HG03159 (cell line): ENCODE results near the gene CRHBP.
"Not testable (repeated sequence)": the region's sequence is repeated elsewhere in the genome, so short reads cannot be mapped to it uniquely, and the experiment has no call there.

Source experiments
- ATAC-seq: cut with Tn5 transposase; IDR thresholded peaks from one replicate; pipeline ENCODE4 v1.9.1; 2021; ENCODE audit warnings: mild to moderate bottlenecking, moderate library complexity; ENCODE audit not compliant: unreplicated experiment

CRHBP gene

DNA sequence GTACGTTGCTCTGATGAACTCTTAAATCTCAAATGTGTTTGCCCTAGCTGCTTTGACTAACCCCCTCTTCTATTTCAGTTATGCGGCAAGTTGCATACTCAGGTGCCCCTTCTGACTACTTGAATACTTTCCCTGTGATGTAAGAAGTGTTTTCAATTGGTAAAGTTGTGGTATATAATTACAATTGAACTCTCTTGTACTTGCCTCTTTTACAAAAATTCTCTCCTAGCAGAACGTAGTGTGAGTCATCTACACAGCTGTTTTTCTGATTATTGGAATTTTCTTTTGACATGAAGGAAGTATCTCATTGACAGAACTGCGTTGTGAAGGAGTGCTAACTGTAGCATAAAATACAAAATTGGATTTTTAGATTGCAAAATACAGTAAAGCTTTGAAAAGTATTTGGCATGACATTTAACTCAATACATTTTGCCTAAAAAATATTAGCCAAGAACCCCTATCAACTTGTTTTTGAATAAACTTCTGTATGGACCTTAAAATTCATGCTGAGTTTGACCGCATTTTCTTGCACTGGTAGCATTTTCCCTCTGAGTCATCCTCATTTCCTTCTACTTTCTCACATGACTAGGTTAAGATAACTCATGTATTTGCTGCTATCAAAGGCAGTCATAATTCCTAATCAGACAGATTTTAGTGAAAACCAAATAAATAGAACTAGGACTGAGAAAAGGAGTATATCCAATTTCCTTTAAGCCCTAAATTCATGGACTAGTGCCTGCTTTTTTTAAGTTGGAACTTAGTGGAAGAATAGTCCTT is 6.3 kb downstream of the CRHBP start:
- no peak for ATAC-seq

DNA sequence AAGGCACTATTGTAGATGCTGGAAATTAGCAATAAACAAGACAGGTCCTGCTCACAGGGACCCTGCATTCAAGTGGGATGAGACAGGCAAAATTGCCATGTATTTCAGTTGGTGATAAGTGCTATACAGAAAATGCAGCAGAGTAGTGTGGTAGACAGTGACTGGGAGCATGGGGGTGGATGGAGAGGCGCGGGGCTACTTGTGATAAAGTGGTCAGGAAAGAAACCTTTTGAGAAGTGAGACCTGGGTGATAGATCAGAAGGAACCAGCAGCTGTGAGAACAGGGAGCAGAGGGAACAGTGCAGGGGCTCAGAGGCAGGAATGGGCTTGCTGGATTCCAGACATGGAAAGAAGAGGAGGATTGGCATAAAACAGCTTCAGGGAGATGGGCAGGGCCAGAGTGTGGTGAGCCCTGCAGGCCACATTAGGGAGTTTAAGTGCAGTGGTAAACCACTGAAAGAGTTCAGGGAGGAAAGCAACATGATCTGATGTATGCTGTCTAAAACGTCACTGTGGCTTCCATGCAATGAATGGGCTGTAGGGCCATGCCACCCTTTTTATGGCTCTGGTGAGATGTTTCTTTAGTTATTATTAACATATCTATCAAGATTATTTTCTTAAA is 7.3 kb downstream of the CRHBP start:
- peak; percentile 66 for ATAC-seq

DNA sequence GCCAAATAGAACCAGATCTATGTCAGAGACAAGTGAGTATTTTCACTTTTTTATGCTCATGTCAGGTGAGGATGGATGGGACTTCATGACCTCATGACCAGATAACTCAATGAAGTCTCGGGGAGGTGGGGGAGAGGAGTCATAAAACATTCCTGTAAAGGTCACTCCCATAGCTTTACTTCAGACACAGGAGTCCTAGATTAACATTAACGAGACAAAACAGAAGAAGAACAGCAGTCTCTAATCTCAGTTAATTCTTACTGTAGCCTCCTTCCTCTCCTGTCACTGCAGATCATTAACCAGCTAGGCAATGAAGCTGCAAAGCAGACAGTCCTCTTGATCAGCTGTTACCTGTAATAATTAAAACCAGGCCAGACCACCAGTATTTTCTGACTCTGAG is 11.2 kb downstream of the CRHBP start:
- no peak for ATAC-seq

DNA sequence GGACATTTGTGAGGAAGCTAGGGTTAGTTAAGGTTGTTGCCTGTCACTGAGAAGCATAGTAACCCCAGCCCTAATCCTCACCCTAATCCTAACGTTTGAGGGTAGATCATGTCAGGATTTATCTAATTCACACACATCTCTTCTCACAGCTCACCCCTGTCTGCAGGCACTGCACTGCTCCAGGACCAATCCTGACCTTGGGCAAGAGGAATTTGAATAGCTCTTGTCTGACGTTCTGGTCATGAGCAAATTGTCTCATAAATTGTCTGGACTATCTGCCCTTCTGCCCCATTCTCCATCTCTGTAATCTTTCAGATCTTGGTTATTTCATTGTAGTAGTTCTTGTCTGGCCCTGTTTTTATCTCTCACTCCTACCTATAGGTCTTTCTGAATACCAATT is 18.7 kb downstream of the CRHBP start:
- ATAC-seq, result no peak

DNA sequence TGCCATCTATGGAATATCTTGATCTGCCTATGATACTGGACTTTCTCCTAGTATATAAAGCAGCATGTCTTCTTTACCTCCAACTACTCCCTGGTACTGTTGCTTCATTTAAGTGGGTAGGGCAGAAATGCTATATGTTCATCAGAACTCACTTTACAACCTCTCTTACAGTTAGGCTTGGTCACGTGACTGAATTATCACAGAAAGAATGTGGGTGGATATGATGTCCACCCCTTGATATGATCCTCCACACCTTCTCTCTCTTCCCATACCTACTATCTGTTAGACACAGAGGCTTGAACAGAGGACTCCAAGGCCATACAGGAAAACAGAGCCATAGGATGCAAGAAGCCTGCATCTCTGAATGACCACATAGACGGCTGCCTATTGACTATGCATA is 19.8 kb downstream of the CRHBP start:
- ATAC-seq, result no peak

DNA sequence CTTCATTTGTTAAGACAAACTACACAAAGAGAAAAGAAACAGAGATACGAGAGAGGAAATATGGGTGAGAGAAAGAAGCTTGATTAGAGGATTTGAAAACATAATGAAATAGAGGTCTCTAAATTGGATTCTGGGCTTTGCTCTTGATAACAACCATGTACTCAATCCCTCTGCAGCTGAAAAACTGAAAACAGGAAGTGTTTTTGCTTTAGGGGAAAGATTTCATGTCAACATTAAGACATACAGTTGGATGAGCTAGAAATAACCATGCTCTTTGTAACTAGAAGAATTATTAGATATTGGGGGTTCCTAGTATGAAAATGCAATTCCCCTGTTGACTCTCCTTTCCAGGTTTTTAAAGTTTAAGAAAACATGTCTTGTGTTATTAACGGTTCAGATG is 21.9 kb downstream of the CRHBP start:
- ATAC-seq, result no peak

DNA sequence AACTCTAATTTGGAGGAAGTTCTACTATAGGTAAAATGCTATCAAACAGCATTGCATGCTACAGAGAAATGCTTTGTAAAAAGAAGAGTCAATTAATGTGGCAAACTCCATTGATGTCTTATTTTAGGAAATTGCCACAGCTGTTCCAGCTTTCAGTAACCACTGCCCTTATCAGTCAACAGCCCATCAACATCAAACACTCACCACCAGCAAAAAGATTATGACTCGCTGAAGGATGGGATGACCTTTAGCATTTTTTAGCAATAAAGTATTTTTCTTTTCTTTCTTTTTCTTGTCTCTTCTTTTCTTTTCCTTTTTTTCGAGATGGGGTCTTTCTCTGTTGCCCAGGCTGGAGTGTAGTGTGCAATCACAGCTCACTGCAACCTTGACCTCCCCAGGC is 26.0 kb downstream of the CRHBP start:
- ATAC-seq, result no peak

DNA sequence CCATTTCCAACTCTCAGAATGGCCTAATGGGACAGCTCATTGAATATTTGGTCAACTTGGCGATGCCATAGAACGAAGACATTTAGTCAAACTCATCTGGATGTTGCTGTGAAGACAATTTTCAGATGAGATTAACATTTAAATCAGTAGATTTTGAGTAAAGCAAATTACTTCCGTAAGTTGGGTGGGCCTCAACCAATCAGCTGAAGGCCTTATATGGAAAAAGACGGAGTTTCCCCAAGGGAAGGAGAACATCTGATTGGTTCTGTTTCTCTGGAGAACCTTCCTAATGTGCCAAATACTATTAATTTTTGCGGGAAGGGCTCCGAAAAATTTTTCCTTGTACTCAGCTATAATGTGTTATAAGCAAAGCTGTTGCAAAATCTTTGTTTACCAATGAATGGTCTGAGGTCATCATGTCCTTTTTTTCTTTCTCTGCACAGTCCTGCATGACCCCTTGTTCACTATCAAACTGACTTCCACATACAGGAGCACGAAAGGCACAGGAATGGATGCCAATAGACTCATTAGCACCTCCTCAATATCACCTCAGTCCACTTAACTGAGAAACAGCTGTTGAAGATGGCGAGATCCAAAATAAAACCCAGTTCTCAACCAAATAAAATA is 27.8 kb downstream of the CRHBP start:
- ATAC-seq, result no peak

DNA sequence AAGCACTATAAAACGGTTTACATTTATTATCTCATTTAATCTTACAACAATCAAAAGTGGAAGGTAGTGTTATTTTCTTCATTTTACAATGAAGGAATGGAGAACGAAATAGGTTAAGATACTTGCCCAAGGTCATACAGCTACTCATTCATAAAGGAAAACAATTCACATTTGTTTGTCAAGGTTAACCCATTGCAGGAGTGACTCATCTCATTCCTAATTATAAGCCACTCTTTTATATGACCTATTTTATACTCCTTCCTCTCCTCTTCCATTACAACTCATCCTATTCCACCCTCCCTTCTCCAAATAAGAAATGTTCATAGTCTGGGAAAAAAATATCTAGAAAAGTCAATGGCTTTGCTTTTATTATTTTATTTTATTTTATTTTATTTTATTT is 29.6 kb downstream of the CRHBP start:
- no peak for ATAC-seq

DNA sequence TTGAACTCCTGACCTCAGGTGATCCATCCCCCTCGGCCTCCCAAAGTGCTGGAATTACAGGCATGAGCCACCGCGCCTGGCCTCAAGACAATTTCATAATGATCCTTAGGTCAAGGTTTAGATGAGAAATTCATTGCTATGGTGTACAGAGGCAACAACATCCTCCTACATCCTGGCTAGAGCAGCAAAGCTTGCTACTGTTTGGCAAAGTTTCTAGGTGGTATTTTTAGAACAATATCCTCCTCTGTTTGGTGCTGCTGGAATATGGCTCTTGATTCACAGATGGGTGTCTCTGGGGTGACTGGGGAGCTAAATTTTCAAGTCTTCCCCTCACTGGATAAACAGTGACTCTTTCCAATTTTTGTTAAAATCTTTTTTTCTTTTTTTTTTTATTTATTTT is 30.6 kb downstream of the CRHBP start:
- no peak for ATAC-seq

DNA sequence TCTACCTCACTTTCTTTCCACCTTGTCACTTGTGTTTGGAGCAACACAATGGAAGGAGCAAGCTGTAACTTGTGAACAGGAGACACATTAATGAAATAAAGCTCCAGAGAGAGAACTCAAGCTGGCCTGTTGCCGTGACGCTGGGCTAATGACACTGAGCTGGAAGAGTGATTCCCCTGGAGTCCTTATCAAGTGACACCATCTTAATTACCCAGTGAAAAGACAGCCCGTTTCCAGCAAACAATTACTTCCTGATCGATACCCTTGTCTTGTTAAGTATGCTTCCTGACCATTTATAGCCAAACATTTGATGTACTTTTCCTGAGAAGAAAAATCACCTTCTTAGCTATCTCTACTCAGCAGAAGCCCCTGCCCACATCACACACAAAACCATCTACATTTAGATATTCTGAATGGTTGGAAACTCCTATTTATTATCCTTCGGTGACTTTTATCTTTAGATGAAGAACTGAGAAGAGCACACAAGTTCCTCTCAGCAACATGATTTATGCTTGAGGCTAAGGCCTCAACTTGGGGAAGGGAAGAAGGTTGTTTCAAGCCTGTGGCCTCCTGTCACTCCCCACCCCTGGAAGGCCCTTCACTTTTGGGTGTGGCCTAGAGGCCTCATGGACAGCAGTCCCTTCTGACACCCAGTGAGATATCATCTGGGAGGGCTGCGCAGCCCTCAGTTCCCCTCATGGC is 34.1 kb downstream of the CRHBP start:
- no peak for ATAC-seq

DNA sequence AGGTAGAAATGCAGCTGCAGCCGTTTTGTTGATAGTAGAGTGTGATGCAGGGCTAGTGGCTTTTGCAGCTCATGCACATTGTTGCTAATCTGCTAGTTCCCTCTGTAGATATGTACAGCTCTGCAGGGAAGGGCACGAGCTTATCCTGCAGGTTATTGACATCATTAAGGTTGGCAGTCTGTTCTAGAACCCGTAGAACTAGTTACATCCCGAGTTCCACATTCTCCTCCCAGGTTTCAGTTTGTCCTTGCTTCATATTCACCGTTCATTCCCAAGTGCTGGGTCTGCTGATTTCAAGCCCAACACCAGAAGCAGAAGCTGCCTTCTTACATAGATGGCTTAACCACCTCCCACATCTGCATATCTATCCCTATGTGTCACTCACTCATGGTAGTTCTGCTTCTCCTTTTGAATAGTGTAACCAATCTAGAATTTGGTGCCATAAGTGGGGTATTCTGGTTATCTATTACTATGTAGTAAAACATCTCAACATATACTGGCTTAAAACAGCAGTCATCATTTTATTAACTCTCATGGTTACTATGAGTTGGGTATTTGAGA is 38.1 kb downstream of the CRHBP start:
- no peak for ATAC-seq

DNA sequence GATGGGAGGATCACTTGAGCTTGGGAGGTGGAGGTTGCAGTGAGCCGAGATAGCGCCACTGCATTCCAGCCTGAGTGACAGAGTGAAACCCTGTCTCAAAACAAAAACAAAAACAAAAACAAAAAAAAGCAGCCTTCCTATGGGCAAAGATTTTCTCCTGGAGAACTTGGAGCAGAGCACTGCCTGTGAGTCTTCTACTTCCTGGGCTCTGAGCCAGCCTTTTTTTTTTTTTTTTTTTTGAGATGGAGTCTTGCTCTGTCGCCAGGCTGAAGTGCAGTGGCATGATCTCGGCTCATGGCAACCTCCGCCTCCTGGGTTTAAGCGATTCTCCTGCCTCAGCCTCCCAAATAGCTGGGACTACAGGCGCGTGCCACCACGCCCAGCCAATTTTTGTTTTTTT is 40.6 kb downstream of the CRHBP start:
- ATAC-seq, result not testable (repeated sequence)

DNA sequence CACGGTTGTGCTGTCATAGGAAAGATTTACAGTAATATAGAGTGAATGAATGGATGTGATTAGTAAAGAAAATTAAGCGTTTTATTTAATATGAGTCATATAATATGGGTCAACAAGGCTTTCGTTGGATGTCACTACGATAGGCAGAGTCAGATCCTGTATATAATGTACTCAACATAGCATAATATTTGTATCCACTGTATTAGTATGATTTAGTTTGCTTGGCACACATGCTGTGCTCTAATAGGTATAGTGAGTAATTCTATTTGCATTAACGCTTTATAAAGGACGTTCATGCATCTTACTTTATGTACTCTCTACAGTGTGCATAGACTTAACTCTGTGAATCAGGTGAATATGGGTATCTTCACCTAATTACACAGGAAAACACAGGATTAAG is 41.5 kb downstream of the CRHBP start:
- ATAC-seq, result no peak

DNA sequence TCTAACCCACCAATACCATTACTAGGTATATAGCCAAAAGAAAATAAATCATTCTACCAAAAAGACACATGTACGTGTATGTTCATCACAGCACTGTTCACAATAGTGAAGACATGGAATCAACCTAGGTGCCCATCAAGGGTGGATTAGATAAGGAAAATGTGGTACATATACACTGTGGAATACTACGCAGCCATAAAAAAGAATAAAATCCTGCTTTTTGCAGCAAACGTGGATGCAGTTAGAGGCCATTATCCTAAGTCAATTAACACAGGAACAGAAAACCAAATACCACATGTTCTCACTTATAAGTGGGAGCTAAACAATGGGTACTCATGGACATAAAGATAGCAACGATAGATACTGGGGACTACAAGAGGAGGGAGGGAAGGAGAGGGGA is 45.4 kb downstream of the CRHBP start:
- not testable (repeated sequence) for ATAC-seq

DNA sequence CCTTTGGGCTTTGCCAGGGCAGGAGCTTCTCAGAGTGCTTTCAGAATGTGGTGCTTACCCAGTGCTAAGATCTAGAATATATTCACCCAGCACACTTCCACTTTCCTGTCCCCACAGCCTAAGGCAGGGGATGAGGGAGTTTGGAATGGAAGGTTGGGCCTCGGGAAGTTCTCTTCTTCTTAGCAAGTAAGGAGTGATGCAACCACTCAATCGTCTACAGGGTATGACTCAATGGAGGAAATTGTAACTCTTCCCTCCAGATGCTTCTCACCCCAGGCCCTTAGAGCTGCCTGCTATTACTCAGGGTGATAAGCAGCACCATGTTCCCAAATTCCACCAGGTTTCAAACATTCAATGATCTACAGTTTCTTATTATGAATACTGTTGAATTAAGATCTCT is 46.6 kb downstream of the CRHBP start:
- no peak for ATAC-seq

DNA sequence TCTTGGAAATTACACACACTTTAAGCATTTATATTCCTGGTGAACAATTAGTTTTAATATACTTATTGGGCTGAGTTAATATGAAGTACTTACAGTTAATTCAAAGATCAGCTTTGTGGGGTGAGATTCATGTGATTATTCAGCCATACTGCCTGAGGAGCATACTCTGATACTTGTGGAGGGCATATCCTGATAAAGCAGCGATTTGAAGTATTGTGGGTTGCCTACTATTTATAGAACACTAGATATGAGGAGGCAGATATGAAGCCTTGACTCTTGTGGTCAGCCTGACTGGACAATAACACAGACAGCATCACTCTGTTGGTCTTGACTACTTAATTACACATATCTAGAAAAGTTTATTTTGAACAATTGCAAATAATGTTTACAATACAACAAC is 50.4 kb downstream of the CRHBP start:
- ATAC-seq, result no peak

DNA sequence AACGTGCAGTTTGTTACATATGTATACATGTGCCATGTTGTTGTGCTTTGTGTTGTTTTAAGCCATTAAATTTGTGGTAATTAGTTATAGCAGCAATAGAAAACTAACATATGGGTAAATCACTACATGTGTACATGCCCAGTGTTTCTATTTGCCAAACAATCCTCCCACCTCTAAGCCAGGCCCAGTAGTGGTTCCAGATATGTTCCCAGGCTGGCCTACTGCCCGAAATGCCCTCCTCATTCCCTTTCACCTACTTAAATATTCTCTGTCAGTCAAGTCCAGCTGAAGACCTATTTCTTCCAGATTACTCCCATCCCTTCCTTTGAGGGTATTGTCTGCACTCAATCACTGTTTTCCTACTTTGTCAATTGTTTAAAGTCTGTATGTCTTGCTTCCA is 53.3 kb downstream of the CRHBP start:
- no peak for ATAC-seq

DNA sequence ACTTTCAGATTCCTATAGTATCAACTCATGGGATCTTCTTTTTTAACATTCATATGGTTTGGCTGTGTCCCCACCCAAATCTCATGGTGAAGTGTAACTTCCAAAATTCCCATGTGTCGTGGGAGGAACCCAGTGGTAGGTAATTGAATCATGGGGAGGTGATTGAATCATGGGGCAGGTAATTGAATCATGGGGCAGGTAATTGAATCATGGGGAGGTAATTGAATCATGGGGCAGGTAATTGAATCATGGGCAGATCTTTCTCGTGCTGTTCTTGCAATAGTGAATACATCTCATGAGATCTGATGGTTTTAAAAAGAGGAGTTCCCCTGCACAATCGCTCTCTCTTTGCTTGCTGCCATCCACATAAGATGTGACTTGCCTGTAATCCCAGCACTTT is 55.6 kb downstream of the CRHBP start:
- no peak for ATAC-seq

DNA sequence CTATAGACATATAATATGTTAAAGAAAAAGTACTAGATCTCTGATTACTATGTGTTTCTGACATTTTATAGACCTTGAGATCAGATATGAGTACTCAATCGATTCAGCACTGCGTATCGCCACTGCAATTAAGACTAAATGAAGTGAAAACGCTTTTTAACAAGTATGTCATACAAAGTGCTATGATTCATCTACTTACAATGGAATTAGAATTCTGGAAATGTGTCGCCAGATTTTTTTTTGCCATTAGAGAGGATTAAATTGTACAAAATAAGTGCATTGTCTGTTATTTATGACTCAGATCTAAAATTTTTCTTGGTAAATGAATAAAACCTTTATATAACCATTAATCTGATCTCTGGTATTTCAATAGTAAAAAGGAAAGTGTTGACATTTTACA is 57.4 kb downstream of the CRHBP start:
- ATAC-seq, result no peak

DNA sequence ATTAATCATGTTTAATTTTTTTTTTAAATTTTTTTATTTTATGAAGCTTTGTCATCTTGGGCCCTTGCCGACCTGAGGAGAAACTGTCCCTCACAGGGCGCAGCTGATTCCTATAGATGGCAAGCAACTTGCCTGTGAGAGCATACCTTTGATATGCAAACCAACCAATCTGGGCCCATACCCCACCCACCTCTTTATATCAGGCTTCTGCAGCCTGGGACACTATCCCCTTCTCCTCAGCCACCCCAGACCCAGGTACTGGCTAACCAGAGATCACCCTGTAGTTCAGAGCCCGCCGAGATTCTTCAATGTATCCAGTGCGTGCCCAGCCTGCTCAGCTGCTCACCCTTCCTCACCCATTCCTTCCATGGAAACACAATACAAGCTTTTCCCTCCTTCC is 58.7 kb downstream of the CRHBP start:
- no peak for ATAC-seq
